Neuronal stem cell (in vitro differentiated cells): ENCODE results near the gene OTOP3.
A peak's percentile ranks its signal among the peaks of the same experiment; 100 is the strongest.

Source experiments
- DNase-seq: peaks from one replicate; pipeline ENCODE4 v3.0.0-alpha.2; 2013; ENCODE audit warnings: low spot score
- H2AFZ ChIP-seq: one replicate; pipeline ENCODE4 v1.6.1; 2013; ENCODE audit warnings: mild to moderate bottlenecking, low read length, inconsistent platforms
- H2AK5ac ChIP-seq: 2 replicates; pipeline ENCODE4 v1.6.1; 2013; ENCODE audit warnings: low read depth, mild to moderate bottlenecking, inconsistent platforms, low read length, moderate library complexity, mixed read lengths
- H2BK120ac ChIP-seq: 2 replicates; pipeline ENCODE4 v1.6.1; 2013; ENCODE audit warnings: low read depth, mild to moderate bottlenecking, inconsistent platforms, low read length, moderate library complexity, mixed read lengths
- H2BK12ac ChIP-seq: one replicate; pipeline ENCODE4 v1.6.1; 2013; ENCODE audit warnings: low read length, inconsistent platforms
- H2BK15ac ChIP-seq: 2 replicates; pipeline ENCODE4 v1.6.1; 2013; ENCODE audit warnings: mild to moderate bottlenecking, low read length, inconsistent platforms, mixed read lengths
- H2BK5ac ChIP-seq: one replicate; pipeline ENCODE4 v1.6.1; 2013; ENCODE audit warnings: inconsistent platforms, mild to moderate bottlenecking, low read length, moderate library complexity
- H3K14ac ChIP-seq: one replicate; pipeline ENCODE4 v1.6.1; 2013; ENCODE audit warnings: low read length, inconsistent platforms
- H3K18ac ChIP-seq: 2 replicates; pipeline ENCODE4 v1.6.1; 2013; ENCODE audit warnings: low read length, inconsistent platforms
- H3K23ac ChIP-seq: 2 replicates; pipeline ENCODE4 v1.6.1; 2013; ENCODE audit warnings: low read depth, mild to moderate bottlenecking, mixed read lengths, low read length, inconsistent platforms; ENCODE audit not compliant: poor library complexity
- H3K27ac ChIP-seq: replicated peaks from 3 replicates; pipeline ENCODE4 v1.5.1; 2013; ENCODE audit warnings: low read length, inconsistent platforms
- H3K27me3 ChIP-seq, 3 experiments: 2 replicates each; pipeline ENCODE4 v1.6.1; 2013; ENCODE audit warnings: low read length in 3 of 3, mild to moderate bottlenecking in 2 of 3, inconsistent platforms in 1 of 3, low read depth in 1 of 3, mixed read lengths in 1 of 3, moderate library complexity in 1 of 3; ENCODE audit not compliant: control insufficient read depth in 3 of 3, insufficient read depth in 3 of 3
- H3K36me3 ChIP-seq, 2 donors: replicated peaks in 1 of 2; 2 replicates each; pipeline ENCODE4 v1.6.1; 2013; ENCODE audit warnings: low read length in 2 of 2; ENCODE audit not compliant: control insufficient read depth in 2 of 2, insufficient read depth in 2 of 2
- H3K4ac ChIP-seq: 2 replicates; pipeline ENCODE4 v1.6.1; 2013; ENCODE audit warnings: inconsistent platforms, mild to moderate bottlenecking, low read length, moderate library complexity
- H3K4me1 ChIP-seq, 2 donors: 1 replicate in 1 of 2; 2 replicates in 1 of 2; pipeline ENCODE4 v1.6.1; 2013; ENCODE audit warnings: low read length in 2 of 2, low read depth in 1 of 2; ENCODE audit not compliant: control insufficient read depth in 2 of 2, insufficient read depth in 1 of 2
- H3K4me2 ChIP-seq: one replicate; pipeline ENCODE4 v1.6.1; 2013; ENCODE audit warnings: mild to moderate bottlenecking, low read length, inconsistent platforms; ENCODE audit not compliant: insufficient read depth, poor library complexity, severe bottlenecking
- H3K4me3 ChIP-seq, 2 donors: 2 replicates each; pipeline ENCODE4 v1.5.1; 2013; ENCODE audit warnings: low read length in 2 of 2, mild to moderate bottlenecking in 2 of 2, inconsistent platforms in 1 of 2, moderate library complexity in 1 of 2
- H3K79me1 ChIP-seq: one replicate; pipeline ENCODE4 v1.6.1; 2013; ENCODE audit warnings: low read depth, mild to moderate bottlenecking, inconsistent platforms, low read length, moderate library complexity
- H3K9ac ChIP-seq: one replicate; pipeline ENCODE4 v1.6.1; 2013; ENCODE audit warnings: mild to moderate bottlenecking, low read depth, low read length, inconsistent platforms; ENCODE audit not compliant: poor library complexity
- H3K9me3 ChIP-seq, 2 donors: replicated peaks in 1 of 2; 2 replicates each; pipeline versions ENCODE3 to v1.6.1; 2013; ENCODE audit warnings: low read length in 2 of 2, mild to moderate bottlenecking in 2 of 2, inconsistent platforms in 1 of 2, low read depth in 1 of 2, mixed read lengths in 1 of 2, moderate library complexity in 1 of 2; ENCODE audit not compliant: control insufficient read depth in 2 of 2, insufficient read depth in 1 of 2
- H4K8ac ChIP-seq: one replicate; pipeline ENCODE4 v1.6.1; 2013; ENCODE audit warnings: low read depth, mild to moderate bottlenecking, inconsistent platforms, low read length, moderate library complexity
- H4K91ac ChIP-seq: one replicate; pipeline ENCODE4 v1.6.1; 2013; ENCODE audit warnings: low read length, low read depth, mild to moderate bottlenecking, inconsistent platforms; ENCODE audit not compliant: poor library complexity
- WGBS, 2 donors: extraction: QIAGEN DNeasy Blood & Tissue Kit; methylation state at CpG; one replicate each; pipeline ENCODE4 v1.1.7; 2013; ENCODE audit warnings: missing lambda C conversion rate in 2 of 2, mixed read lengths in 1 of 2; ENCODE audit not compliant: insufficient read length in 2 of 2, insufficient replicate concordance in 1 of 2; ENCODE audit errors: extremely low coverage in 2 of 2; 5-methylcytosine and 5-hydroxymethylcytosine counted together

OTOP3 gene

GRCh38 chr17:74947041-74947754, 11.5 kb downstream of the OTOP3 start:
- no peak overlapping the region for H2BK120ac ChIP-seq
- H3K27me3 ChIP-seq = peaks cover 0 to 76% (median 0%) of the 10 kb centered on the region in 3 experiments

DNA sequence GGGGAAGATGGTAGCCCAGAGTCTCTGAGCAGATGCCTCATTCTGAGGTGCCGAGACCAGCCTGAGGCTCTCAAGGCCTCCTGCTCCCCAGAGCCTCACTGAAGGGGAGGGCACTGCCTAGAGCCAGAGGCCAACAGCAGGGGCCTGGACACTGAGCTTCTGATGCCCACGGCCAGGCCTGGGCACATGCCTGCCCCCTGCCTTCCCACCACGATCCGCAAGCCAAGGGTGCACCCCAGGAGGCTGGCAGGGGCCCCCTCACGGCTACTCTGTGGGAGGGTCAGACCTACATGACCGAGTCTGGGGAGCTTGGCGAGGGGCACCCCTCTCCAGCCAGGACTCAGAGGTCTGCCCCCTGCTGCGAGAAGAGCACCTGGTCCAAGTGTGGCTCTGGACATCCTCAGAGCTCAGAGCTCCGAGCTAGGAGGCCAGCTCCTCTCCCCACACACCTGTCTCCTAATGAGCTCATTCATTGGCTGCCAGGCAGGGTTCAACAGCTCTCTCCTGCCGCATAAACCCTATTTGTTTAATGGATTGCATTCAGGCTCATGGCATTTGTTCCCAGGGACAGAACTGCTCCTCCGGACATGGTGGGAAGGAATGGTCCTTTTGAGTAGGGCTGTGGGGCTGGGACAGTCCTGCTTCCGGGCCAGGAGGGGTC, 13.9 kb downstream of the OTOP3 start:
- no CpG with 5 or more reads among the region's 12 CpGs for WGBS, 2 donors

More at GRCh38 chr17:74947041-74947754, 11.5 kb downstream of the OTOP3 start:
- H3K4ac ChIP-seq = no peak overlapping the region
- no peaks in the 10 kb centered on the region for H3K9me3 ChIP-seq
- no peak overlapping the region for H2BK15ac ChIP-seq
- no peak overlapping the region for H2BK12ac ChIP-seq
- H3K4me1 ChIP-seq = no peaks in the 10 kb centered on the region
- DNase-seq = no peak
- no peak overlapping the region for H4K91ac ChIP-seq
- H3K14ac ChIP-seq = no peak overlapping the region
- no peak overlapping the region for H2BK5ac ChIP-seq
- no peak overlapping the region for H3K27ac ChIP-seq
- WGBS, 2 donors = no CpG with 5 or more reads among the region's 17 CpGs
- no peaks in the 10 kb centered on the region for H3K79me1 ChIP-seq
- no peak overlapping the region for H3K4me2 ChIP-seq
- H2AK5ac ChIP-seq = no peak overlapping the region
- no peak overlapping the region for H3K4me3 ChIP-seq
- H3K36me3 ChIP-seq = no peaks in the 10 kb centered on the region
- no peak overlapping the region for H3K18ac ChIP-seq
- H3K9ac ChIP-seq = no peak overlapping the region
- no peak overlapping the region for H2AFZ ChIP-seq
- no peak overlapping the region for H3K23ac ChIP-seq
- H4K8ac ChIP-seq = no peak overlapping the region

GRCh38 chr17:74950207-74950606, 14.5 kb downstream of the OTOP3 start:
- Histone ChIP-seq H2BK5ac (no peak overlapping the region), H3K36me3 (no peaks in the 10 kb centered on the region), H4K91ac (no peak overlapping the region), H3K79me1 (no peaks in the 10 kb centered on the region), H2BK15ac (no peak overlapping the region), H3K9me3 (no peaks in the 10 kb centered on the region), H3K9ac (peak overlapping the region; percentile 44), H3K4me1 (no peaks in the 10 kb centered on the region), H2BK120ac (no peak overlapping the region), H2AK5ac (no peak overlapping the region), H2BK12ac (no peak overlapping the region), H3K14ac (peak overlapping the region; percentile 38), H3K4me2 (no peak overlapping the region), H3K23ac (no peak overlapping the region), H3K18ac (peak overlapping the region; percentile 57), H3K4ac (no peak overlapping the region), H3K4me3 (no peak overlapping the region), H3K27me3 (peaks cover 0 to 68% (median 0%) of the 10 kb centered on the region in 3 experiments), H4K8ac (no peak overlapping the region), H2AFZ (no peak overlapping the region), H3K27ac (no peak overlapping the region)
- WGBS, 2 donors = no CpG with 5 or more reads among the region's 8 CpGs
- no peak for DNase-seq

More for the DNA sequence above, 13.9 kb downstream of the OTOP3 start:
- no peak overlapping the region for H2AFZ ChIP-seq
- H3K9me3 ChIP-seq = no peaks in the 10 kb centered on the region
- H3K4ac ChIP-seq = no peak overlapping the region
- no peak overlapping the region for H3K4me3 ChIP-seq
- peak overlapping the region; percentile 94 for H3K14ac ChIP-seq
- peak overlapping the region; percentile 66 for H2BK5ac ChIP-seq
- H2BK15ac ChIP-seq = peak overlapping the region; percentile 24
- H3K27me3 ChIP-seq = peaks cover 0 to 70% (median 0%) of the 10 kb centered on the region in 3 experiments
- DNase-seq = no peak
- no peak overlapping the region for H4K8ac ChIP-seq
- no peak overlapping the region for H2AK5ac ChIP-seq
- H3K23ac ChIP-seq = peak overlapping the region; percentile 2
- H3K18ac ChIP-seq = no peak overlapping the region
- no peak overlapping the region for H4K91ac ChIP-seq
- H2BK120ac ChIP-seq = no peak overlapping the region
- no peak overlapping the region for H3K4me2 ChIP-seq
- no peak overlapping the region for H2BK12ac ChIP-seq
- no peaks in the 10 kb centered on the region for H3K4me1 ChIP-seq
- no peak overlapping the region for H3K9ac ChIP-seq
- H3K36me3 ChIP-seq = no peaks in the 10 kb centered on the region
- H3K79me1 ChIP-seq = no peaks in the 10 kb centered on the region
- H3K27ac ChIP-seq = no peak overlapping the region

DNA sequence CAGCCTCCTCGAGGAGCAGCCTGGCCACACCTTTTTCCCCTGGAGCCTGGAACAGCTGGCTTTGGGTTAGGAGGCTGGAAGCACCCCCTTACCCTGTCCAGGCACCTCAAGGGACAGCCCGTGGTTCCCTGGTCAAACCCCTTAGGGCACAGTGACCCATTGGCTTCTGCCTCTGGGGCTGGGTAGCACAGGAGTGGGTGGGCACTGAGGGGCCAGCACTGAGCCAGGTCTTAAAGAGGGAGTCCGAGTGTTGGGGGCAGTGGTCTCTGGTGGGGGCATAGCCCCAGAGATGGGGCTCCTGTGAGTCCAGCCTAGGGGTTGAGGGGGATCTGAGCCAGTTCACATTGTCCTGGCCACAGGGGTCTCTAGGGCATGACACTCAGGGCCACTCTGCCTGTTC, 15.4 kb downstream of the OTOP3 start:
- no CpG with 5 or more reads among the region's 3 CpGs for WGBS, 2 donors
- Histone ChIP-seq H3K27me3 (peaks cover 0 to 70% (median 0%) of the 10 kb centered on the region in 3 experiments), H3K36me3 (no peaks in the 10 kb centered on the region)

More for the DNA sequence above, 15.4 kb downstream of the OTOP3 start:
- Histone ChIP-seq H2AFZ (no peak overlapping the region), H2BK15ac (no peak overlapping the region), H2BK12ac (no peak overlapping the region), H2BK120ac (no peak overlapping the region), H3K4me1 (no peaks in the 10 kb centered on the region), H3K4me3 (no peak overlapping the region), H3K23ac (no peak overlapping the region), H4K8ac (no peak overlapping the region), H3K4ac (no peak overlapping the region), H3K14ac (no peak overlapping the region), H3K79me1 (no peaks in the 10 kb centered on the region), H3K4me2 (no peak overlapping the region), H2AK5ac (no peak overlapping the region), H2BK5ac (no peak overlapping the region), H4K91ac (no peak overlapping the region), H3K27ac (no peak overlapping the region), H3K9me3 (no peaks in the 10 kb centered on the region), H3K18ac (peak overlapping the region; percentile 8), H3K9ac (no peak overlapping the region)
- DNase-seq = no peak
